ENCODE results near the gene GDPD5. TPM values are rescaled to one million over a fixed set of nuclear protein-coding genes. Genes with fewer than 3 reads are reported as not detected.

The GDPD5 gene
- total RNA-seq, 1 experiment from 2014 or later, result 12.2 TPM

DNA sequence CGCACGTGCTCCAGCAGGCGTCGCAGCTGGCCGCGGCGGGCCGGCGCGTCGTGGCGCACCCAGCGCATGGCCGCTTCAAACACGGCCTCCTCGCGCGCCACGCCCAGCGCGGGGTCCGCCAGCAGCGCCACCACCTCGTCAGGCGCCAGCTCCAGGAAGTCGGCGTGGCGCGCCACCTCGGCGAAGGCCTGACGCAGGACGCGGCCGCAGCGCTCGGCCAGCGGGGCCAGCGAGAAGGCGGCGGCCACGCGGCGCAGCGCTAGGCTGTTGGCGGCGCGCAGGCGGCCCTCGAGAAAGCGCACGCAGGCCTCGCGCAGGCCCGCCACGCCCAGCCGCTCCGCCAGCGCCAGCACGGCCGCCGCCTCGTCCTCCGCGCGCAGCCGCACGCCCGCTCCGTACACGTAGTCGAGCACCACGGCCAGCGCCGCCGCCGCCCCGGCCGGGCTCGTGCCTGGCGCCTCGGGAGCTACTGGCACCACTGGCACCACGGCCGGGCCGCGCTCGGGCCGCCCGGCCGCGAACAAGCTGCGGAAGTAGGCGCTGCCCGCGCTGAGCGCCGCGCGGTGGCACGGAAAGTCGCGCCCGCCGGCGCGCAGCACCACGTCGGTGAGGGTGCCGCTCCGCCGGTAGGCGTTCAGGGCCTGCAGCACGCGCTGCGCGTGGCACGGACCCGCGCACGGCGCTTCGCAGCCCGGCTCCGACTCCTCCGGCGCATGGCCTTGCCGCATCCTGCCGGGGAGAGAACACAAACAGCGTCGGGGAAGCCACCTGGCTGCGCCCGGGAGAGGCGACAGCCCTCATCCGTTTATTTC lies 95.6 kb downstream of the GDPD5 start (continued):
- TF ChIP-seq, protein P1, sequence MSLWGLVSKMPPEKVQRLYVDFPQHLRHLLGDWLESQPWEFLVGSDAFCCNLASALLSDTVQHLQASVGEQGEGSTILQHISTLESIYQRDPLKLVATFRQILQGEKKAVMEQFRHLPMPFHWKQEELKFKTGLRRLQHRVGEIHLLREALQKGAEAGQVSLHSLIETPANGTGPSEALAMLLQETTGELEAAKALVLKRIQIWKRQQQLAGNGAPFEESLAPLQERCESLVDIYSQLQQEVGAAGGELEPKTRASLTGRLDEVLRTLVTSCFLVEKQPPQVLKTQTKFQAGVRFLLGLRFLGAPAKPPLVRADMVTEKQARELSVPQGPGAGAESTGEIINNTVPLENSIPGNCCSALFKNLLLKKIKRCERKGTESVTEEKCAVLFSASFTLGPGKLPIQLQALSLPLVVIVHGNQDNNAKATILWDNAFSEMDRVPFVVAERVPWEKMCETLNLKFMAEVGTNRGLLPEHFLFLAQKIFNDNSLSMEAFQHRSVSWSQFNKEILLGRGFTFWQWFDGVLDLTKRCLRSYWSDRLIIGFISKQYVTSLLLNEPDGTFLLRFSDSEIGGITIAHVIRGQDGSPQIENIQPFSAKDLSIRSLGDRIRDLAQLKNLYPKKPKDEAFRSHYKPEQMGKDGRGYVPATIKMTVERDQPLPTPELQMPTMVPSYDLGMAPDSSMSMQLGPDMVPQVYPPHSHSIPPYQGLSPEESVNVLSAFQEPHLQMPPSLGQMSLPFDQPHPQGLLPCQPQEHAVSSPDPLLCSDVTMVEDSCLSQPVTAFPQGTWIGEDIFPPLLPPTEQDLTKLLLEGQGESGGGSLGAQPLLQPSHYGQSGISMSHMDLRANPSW (CRISPR knock-in tag; conservative IDR thresholded peaks at IDR 0.05; ENCODE audit: low read depth), result no peak; the same call in none of the 2 replicates
- TF ChIP-seq, protein P2, sequence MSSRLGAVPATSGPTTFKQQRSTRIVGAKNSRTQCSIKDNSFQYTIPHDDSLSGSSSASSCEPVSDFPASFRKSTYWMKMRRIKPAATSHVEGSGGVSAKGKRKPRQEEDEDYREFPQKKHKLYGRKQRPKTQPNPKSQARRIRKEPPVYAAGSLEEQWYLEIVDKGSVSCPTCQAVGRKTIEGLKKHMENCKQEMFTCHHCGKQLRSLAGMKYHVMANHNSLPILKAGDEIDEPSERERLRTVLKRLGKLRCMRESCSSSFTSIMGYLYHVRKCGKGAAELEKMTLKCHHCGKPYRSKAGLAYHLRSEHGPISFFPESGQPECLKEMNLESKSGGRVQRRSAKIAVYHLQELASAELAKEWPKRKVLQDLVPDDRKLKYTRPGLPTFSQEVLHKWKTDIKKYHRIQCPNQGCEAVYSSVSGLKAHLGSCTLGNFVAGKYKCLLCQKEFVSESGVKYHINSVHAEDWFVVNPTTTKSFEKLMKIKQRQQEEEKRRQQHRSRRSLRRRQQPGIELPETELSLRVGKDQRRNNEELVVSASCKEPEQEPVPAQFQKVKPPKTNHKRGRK (CRISPR knock-in tag; IDR thresholded peaks at IDR 0.05; ENCODE audit: borderline replicate concordance), result 0 out of 2 replicates have a peak, but pooled peaks have one; percentile 36
- TF ChIP-seq, protein P3, sequence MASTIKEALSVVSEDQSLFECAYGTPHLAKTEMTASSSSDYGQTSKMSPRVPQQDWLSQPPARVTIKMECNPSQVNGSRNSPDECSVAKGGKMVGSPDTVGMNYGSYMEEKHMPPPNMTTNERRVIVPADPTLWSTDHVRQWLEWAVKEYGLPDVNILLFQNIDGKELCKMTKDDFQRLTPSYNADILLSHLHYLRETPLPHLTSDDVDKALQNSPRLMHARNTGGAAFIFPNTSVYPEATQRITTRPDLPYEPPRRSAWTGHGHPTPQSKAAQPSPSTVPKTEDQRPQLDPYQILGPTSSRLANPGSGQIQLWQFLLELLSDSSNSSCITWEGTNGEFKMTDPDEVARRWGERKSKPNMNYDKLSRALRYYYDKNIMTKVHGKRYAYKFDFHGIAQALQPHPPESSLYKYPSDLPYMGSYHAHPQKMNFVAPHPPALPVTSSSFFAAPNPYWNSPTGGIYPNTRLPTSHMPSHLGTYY (CRISPR knock-in tag; IDR thresholded peaks at IDR 0.05), result no peak
- no peak for TF ChIP-seq ZNF396 (CRISPR knock-in tag; IDR thresholded peaks at IDR 0.05; ENCODE audit: borderline replicate concordance)
- TF ChIP-seq, protein P4, sequence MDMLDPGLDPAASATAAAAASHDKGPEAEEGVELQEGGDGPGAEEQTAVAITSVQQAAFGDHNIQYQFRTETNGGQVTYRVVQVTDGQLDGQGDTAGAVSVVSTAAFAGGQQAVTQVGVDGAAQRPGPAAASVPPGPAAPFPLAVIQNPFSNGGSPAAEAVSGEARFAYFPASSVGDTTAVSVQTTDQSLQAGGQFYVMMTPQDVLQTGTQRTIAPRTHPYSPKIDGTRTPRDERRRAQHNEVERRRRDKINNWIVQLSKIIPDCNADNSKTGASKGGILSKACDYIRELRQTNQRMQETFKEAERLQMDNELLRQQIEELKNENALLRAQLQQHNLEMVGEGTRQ (CRISPR knock-in tag; IDR thresholded peaks at IDR 0.05), result peak; percentile 74
- TF ChIP-seq ZNF671 (CRISPR knock-in tag; IDR thresholded peaks at IDR 0.05), result no peak
- TF ChIP-seq FOXJ3 (CRISPR knock-in tag; IDR thresholded peaks at IDR 0.05; ENCODE audit: borderline replicate concordance), result no peak
- TF ChIP-seq NFYB (CRISPR knock-in tag; conservative IDR thresholded peaks at IDR 0.05; ENCODE audit: low read depth), result peak; percentile 79
- TF ChIP-seq GRHL2 (CRISPR knock-in tag; IDR thresholded peaks at IDR 0.05; ENCODE audit: insufficient replicate concordance, severe bottlenecking), result no peak
- TF ChIP-seq TP53 (CRISPR knock-in tag; IDR thresholded peaks at IDR 0.05), result peak; percentile 100
- TF ChIP-seq ZBTB21 (CRISPR knock-in tag; IDR thresholded peaks at IDR 0.05; ENCODE audit: borderline replicate concordance), result no peak
- TF ChIP-seq, protein P5, sequence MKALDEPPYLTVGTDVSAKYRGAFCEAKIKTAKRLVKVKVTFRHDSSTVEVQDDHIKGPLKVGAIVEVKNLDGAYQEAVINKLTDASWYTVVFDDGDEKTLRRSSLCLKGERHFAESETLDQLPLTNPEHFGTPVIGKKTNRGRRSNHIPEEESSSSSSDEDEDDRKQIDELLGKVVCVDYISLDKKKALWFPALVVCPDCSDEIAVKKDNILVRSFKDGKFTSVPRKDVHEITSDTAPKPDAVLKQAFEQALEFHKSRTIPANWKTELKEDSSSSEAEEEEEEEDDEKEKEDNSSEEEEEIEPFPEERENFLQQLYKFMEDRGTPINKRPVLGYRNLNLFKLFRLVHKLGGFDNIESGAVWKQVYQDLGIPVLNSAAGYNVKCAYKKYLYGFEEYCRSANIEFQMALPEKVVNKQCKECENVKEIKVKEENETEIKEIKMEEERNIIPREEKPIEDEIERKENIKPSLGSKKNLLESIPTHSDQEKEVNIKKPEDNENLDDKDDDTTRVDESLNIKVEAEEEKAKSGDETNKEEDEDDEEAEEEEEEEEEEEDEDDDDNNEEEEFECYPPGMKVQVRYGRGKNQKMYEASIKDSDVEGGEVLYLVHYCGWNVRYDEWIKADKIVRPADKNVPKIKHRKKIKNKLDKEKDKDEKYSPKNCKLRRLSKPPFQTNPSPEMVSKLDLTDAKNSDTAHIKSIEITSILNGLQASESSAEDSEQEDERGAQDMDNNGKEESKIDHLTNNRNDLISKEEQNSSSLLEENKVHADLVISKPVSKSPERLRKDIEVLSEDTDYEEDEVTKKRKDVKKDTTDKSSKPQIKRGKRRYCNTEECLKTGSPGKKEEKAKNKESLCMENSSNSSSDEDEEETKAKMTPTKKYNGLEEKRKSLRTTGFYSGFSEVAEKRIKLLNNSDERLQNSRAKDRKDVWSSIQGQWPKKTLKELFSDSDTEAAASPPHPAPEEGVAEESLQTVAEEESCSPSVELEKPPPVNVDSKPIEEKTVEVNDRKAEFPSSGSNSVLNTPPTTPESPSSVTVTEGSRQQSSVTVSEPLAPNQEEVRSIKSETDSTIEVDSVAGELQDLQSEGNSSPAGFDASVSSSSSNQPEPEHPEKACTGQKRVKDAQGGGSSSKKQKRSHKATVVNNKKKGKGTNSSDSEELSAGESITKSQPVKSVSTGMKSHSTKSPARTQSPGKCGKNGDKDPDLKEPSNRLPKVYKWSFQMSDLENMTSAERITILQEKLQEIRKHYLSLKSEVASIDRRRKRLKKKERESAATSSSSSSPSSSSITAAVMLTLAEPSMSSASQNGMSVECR (CRISPR knock-in tag; IDR thresholded peaks at IDR 0.05; ENCODE audit: borderline replicate concordance), result peak; percentile 100; the same call in 1 of the 2 replicates
- TF ChIP-seq SOX15 (CRISPR knock-in tag; IDR thresholded peaks at IDR 0.05), result no peak
- TF ChIP-seq, protein P6, sequence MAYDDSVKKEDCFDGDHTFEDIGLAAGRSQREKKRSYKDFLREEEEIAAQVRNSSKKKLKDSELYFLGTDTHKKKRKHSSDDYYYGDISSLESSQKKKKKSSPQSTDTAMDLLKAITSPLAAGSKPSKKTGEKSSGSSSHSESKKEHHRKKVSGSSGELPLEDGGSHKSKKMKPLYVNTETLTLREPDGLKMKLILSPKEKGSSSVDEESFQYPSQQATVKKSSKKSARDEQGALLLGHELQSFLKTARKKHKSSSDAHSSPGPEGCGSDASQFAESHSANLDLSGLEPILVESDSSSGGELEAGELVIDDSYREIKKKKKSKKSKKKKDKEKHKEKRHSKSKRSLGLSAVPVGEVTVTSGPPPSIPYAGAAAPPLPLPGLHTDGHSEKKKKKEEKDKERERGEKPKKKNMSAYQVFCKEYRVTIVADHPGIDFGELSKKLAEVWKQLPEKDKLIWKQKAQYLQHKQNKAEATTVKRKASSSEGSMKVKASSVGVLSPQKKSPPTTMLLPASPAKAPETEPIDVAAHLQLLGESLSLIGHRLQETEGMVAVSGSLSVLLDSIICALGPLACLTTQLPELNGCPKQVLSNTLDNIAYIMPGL (CRISPR knock-in tag; IDR thresholded peaks at IDR 0.05), result peak; percentile 98
- TF ChIP-seq TEAD1 (CRISPR knock-in tag; IDR thresholded peaks at IDR 0.05), result peak; percentile 100
- TF ChIP-seq, protein P7, sequence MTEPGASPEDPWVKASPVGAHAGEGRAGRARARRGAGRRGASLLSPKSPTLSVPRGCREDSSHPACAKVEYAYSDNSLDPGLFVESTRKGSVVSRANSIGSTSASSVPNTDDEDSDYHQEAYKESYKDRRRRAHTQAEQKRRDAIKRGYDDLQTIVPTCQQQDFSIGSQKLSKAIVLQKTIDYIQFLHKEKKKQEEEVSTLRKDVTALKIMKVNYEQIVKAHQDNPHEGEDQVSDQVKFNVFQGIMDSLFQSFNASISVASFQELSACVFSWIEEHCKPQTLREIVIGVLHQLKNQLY (CRISPR knock-in tag; IDR thresholded peaks at IDR 0.05), result peak; percentile 99
- TF ChIP-seq, protein P8, sequence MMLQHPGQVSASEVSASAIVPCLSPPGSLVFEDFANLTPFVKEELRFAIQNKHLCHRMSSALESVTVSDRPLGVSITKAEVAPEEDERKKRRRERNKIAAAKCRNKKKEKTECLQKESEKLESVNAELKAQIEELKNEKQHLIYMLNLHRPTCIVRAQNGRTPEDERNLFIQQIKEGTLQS (CRISPR knock-in tag; conservative IDR thresholded peaks at IDR 0.05), result peak; percentile 89
- TF ChIP-seq, protein P9, sequence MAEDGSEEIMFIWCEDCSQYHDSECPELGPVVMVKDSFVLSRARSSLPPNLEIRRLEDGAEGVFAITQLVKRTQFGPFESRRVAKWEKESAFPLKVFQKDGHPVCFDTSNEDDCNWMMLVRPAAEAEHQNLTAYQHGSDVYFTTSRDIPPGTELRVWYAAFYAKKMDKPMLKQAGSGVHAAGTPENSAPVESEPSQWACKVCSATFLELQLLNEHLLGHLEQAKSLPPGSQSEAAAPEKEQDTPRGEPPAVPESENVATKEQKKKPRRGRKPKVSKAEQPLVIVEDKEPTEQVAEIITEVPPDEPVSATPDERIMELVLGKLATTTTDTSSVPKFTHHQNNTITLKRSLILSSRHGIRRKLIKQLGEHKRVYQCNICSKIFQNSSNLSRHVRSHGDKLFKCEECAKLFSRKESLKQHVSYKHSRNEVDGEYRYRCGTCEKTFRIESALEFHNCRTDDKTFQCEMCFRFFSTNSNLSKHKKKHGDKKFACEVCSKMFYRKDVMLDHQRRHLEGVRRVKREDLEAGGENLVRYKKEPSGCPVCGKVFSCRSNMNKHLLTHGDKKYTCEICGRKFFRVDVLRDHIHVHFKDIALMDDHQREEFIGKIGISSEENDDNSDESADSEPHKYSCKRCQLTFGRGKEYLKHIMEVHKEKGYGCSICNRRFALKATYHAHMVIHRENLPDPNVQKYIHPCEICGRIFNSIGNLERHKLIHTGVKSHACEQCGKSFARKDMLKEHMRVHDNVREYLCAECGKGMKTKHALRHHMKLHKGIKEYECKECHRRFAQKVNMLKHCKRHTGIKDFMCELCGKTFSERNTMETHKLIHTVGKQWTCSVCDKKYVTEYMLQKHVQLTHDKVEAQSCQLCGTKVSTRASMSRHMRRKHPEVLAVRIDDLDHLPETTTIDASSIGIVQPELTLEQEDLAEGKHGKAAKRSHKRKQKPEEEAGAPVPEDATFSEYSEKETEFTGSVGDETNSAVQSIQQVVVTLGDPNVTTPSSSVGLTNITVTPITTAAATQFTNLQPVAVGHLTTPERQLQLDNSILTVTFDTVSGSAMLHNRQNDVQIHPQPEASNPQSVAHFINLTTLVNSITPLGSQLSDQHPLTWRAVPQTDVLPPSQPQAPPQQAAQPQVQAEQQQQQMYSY (CRISPR knock-in tag; IDR thresholded peaks at IDR 0.05), result peak; percentile 89
- peak; percentile 100 for TF ChIP-seq KAT7 (CRISPR knock-in tag; IDR thresholded peaks at IDR 0.05; ENCODE audit: borderline replicate concordance)
